ENCODE results near the gene PRPF4. TPM values are rescaled to one million over a fixed set of nuclear protein-coding genes. Genes with fewer than 3 reads are reported as not detected.

PRPF4 gene
- total RNA-seq, 1 donor: 20.5 TPM

DNA sequence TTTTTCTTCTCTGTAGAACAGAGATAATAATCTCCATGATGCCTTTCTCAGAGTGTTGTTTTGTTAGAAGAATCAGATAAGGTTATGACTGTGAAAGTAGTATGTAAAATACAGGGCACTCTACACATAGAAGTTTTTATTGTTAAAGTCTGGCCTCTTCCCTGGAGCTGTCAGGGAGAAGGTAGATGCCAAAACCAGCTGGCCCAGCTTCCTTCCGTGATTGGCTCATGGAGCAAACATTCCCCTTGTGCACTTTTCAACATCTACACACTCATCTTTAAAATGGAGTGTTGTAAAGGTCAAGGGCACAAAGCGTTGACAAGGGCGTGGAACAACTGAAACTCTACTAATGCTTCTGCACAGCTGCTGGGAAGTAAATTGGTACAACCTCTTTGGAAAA lies 35.1 kb downstream of the PRPF4 start:
- DNase-seq (ENCODE audit: low read depth in 2 of 3, low spot score in 2 of 3): no peak

DNA sequence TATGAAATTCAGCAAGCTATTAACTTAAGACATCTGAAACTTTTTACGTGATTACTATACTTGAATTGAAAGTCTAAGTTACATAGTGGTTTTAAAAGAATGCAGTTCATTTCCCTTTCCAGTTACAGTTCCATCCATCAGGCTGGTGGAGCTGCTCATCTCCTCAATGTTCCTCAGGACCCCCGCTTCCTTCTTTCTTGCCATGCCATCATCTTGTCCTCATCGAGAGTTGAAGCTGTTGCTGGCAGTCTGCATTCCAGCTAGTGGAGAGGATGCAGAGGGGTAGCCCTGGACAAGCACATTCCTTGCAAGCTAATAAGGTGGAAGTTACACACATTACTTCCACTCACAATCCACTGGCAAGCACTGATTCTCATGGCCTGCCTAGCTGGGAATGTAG lies 36.5 kb downstream of the PRPF4 start:
- DNase-seq (ENCODE audit: low read depth in 2 of 3, low spot score in 2 of 3): no peak

DNA sequence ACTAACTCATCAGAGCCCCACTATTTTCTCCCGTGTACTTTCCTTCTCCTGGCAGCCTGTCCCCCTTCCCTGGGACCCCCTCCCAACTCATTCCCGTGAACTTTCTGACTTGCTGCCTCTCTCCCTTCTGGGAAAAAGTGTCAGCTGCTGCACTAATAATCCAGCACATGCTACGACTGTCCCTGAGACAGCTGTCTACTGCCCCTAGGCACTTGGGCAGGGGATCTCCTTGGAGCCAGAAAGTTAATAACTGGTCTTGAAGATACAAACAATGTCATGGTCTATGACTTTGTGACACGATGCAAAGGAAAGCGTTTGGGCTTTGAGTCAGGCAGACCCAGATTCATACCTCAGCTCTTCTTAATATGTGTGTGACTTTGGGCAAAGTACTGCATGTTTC lies 37.8 kb downstream of the PRPF4 start:
- DNase-seq (ENCODE audit: low read depth in 2 of 3, low spot score in 2 of 3): no peak

DNA sequence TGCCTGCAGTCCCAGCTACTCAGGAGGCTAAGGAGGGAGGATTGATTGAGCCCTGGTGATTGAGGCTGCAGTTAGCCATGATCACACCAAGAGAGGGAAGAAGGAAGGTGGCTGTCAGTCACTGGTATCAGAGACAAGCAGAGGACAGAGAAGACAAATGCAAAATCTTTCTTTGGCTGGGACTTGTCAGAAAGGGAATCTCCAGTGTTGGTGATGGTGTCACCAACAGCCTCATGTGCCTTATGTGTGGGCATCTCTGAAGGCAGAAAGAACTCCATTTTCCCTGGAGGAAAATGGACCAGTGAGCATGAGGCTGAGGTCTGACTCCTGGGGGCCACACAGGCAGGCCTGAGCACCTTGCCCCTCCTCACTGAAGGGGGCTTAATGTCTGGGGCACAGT lies 39.8 kb downstream of the PRPF4 start:
- no peak for DNase-seq (ENCODE audit: low read depth in 2 of 3, low spot score in 2 of 3)

DNA sequence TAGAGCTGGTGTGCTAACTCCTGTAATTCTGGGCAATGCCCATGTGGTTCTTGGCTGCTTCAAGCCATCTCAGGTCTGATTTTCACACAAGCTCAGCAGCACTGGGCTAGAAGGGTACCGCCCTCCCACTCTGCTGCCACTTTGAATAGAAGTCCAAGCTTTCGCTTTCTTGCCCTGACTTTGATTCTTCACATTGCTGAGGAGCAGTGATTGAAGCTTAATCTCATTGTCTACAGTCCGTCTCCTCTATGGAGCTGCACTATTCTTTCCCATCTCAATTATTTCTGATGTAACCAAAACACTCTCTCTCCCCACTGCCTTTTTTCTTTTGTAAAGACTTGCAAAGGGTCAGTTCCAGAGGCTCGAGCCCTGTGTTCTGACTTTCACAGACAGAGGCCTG lies 40.6 kb downstream of the PRPF4 start:
- DNase-seq (ENCODE audit: low read depth in 2 of 3, low spot score in 2 of 3): no peak

DNA sequence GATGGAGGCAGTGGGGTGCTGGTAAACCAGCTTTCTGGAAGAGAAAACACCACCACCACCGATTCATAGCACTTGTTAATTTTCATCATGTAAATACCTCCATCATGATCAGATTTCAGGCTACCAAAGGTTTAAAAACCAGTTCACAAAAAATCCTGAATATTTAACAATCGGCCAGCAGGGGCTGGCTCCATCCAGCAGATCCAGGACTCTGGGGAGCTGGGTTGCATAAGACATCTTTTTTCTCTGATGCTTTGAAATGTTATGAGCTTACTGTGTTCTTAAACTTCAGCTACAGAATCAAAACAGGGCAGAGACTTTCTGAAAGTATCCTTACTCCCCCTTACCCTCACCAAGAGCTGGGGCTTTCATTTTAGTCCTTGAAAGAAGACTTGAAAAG lies 42.3 kb downstream of the PRPF4 start:
- DNase-seq (ENCODE audit: low read depth in 2 of 3, low spot score in 2 of 3): no peak

DNA sequence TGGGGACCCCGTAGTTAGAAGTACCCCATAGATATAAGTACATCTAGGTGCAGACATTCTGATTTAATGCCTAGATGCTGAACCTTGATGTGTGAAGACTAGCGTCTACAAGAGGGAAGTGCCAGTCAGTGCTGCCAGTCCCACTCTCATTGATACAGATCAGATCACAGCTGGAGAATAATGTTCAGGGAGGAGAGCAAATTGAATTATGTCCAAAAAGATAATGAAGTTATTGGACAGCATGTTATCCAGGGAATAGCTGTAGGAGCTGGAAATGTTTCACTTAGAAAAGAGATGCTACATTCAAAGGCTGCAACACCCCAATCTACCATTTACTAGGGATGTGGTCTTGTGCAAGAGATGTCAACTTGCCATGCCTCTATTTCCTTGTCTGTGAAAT lies 43.6 kb downstream of the PRPF4 start:
- no peak for DNase-seq (ENCODE audit: low read depth in 2 of 3, low spot score in 2 of 3)

DNA sequence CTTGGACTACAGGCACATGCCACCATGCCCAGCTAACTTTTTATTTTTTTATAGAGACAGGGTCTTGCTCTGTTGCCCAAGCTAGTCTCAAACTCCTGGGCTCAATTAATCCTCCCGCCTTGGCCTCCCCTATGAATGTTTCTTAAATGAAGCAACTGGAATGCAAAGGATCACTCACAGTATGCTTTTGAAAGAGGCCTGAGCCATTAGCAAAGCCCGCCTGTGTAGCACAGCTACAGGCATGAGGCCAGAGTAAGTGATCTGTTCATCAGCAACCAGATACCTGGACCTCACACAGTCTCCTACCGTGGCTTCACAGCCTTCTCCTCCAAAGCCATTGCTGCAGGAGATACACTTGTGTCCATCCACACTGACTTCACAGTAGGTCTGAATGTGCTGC lies 44.6 kb downstream of the PRPF4 start:
- no peak for DNase-seq (ENCODE audit: low read depth in 2 of 3, low spot score in 2 of 3)

DNA sequence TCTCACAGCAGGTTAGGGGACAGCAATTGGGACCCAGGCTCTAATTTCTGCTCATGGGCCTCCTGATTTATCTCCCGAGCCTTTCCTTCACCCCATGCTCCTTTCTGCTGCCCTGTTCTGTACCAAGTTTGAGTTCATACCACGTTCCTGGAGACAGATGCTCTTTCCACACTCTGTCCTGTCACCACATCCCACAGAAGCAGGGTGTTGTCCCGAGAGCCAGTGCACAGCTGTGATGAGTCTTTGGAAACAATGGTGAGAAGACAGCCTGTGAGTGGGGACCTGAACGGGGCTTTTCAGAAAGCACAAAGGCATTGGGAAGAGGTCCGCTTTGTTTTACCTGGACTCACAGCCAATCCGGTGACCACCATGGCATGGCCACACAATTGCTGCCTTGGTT lies 47.2 kb downstream of the PRPF4 start:
- no peak for DNase-seq (ENCODE audit: low read depth in 2 of 3, low spot score in 2 of 3)

DNA sequence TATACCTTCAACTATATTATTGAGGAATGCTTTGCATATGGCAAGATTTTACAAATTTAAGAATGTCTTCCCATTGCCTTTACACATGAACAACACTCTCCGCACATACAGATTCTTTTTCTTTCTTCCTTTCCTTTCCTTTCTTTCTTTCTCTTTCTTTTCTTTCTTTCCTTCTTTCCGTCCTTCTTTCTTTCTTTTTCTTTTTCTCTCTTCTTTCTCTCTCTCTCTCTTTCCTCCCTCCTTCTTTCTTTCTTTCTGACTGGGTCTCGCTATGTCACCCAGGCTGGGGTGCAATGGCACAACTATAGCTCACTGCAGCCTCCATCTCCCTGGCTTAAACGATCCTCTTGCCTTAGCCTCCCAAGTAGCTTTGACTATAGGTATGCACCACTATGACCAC lies 50.8 kb downstream of the PRPF4 start:
- DNase-seq (ENCODE audit: low read depth in 2 of 3, low spot score in 2 of 3): no peak

DNA sequence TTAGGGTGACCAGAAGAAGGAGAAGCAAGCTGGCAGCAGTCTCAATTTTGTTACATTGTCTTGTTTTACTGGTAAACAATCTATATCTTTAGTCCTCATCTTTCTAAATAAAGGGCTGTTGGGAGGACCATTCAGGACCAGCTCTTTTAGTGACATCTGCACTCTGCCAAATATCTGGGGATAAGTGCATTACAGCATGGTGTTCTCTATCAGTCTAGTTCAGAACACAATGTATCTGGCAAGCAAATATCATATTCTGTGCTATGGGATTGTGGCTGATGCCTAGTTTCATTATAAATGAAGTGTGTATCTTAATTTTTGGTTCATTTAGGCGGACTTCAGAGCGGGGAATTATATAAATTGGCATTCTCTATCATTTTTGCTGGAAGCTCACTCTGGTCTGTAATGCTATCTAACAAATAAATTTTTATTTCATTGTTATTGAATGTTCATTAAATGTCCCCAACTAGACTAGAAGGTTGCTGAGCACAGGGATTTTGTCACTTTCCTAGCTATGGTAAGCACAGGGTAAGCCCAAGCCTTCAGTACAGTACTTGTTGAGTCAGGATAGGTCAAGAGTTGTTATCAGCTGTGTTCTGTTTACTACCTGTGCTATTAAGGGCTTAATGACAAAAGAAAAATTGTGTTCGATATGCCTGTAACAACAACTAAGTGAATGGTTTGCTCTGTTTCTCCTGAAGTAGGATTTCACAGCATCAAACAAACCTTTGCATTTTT lies 52.8 kb downstream of the PRPF4 start:
- DNase-seq (ENCODE audit: low read depth in 2 of 3, low spot score in 2 of 3): no peak

DNA sequence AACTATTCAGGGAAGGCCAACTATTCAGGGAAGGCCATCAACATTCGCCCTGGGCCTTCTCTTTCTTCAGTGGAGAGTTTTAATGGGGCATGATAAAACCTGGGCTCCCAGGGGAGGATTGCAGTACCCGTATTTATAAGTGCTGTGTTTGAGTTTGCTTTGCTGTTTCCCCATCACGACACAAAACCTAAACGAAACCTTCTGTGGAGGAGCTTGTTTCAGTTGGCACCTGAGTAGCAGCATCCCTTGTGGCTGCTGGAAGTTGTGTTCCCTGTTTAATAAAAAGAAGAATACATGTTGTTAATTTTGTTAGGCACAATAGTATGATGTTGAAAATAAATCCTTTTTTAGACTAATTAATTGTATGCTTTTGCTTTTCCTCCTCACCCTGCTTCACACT lies 56.3 kb downstream of the PRPF4 start:
- no peak for DNase-seq (ENCODE audit: low read depth in 2 of 3, low spot score in 2 of 3)

DNA sequence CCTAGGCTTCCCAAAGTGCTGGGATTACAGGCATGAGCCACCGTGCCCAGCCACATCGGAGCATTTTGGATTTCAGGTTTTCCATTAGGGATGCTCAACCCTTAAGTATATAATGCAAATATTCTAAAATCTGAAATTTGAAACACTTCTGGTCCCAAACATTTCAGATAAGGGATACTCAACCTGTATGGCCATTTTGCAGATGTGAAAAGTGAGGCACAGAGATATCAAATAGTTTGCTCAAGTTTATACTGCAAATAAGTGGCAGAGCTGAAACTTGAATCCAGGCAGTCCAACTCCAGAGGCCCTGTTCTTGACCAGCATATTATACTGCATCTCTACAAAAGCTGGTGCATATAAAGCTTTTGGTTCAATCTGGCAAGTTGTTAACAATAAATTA lies 62.3 kb downstream of the PRPF4 start:
- DNase-seq (ENCODE audit: low read depth in 2 of 3, low spot score in 2 of 3): no peak

DNA sequence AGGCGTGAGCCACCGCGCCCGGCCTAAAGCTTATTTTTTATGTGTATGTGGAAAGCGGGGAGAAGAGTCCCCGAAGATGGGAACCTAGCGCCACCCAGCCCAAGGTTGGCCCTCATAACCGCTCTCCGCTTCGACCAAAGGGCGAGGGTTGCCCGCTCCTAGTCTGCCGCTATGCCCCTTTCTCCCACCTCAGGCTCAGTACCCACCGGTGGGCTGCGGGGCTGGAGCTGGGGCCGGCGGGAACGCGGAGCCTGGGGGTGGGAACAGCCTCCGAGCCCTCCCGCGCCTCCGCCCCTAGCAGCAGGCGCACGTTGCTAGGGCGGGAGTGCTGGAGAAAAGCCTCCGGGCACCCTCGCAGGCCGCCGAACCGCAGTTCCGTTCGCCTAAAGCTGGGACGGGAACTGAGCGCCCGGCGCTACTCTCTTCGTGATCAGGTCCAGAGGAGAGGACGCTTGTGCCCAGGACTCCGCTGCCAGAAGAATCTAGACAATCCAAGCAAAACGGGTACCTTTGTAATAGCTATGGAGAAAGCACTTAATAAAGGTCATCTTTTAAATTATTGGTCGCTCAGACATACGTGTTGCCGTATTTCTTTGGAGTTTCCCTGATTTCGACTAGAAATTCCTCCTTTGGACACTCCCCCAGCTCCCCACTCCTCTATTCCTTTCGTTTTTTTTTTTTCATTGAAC lies 64.7 kb downstream of the PRPF4 start, which contains the start of gene WDR31:
Gene WDR31 (minus strand): TSS at position 265 of the 689 bp plus-strand sequence. CDS start 8,253 bp downstream, outside the sequence.
- peak; percentile 65 to 84 (median 83) for DNase-seq (ENCODE audit: low read depth in 2 of 3, low spot score in 2 of 3)

DNA sequence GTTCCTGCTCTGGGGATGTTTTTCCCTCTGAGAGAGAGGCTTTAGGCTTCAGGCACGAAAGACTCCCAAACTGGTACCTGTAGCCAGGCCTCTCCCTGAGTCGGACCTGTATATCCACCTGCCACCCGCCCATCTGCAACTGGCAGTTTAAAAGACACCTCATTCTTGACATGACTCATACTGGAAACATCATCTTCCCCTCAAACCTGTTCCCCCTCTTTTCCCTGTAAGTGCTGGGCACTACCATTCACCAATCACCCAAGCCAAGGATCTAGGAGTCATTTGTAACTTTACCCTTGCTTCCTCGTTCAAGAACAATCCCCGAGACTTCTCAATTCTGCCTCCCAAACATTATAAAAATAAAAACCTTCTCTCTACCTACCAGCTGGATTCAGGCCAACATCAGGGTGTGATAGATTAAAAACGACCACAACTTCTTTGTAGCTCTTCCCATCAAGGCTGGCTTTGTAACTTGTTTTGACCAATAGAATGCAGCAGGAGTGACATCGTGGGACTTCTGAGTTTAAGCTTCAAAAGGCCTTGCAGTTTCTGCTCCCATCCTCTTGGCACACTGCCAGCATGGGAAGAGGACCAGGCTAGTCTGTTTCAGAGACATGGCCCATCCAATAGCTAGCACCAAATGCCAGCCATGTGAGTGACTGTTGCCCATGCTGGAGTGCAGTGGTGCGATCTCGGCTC lies 66.4 kb downstream of the PRPF4 start:
- DNase-seq (ENCODE audit: low read depth in 2 of 3, low spot score in 2 of 3): peak in 1 of 3 donors; percentile 85

Other genes with a start within 250 kb of the PRPF4 start
- 0.27 TPM for gene ZFP37, start 218.9 kb upstream of the PRPF4 start, total RNA-seq
- gene SLC31A2, start 124.7 kb upstream of the PRPF4 start, total RNA-seq: 15.1 TPM
- 17.8 TPM for gene FKBP15, start 54.4 kb upstream of the PRPF4 start, total RNA-seq
- 5.4 TPM for gene SLC31A1, start 54.1 kb upstream of the PRPF4 start, total RNA-seq
- 8.1 TPM for gene CDC26, start 86 bp upstream of the PRPF4 start, total RNA-seq
- under 0.01 TPM for gene RNF183, start 27.7 kb downstream of the PRPF4 start, total RNA-seq
- gene WDR31, start 64.6 kb downstream of the PRPF4 start, total RNA-seq: 3.2 TPM
- 55.7 TPM for gene BSPRY, start 73.9 kb downstream of the PRPF4 start, total RNA-seq
- 48.5 TPM for gene HDHD3, start 101.3 kb downstream of the PRPF4 start, total RNA-seq
- gene ALAD, start 125.6 kb downstream of the PRPF4 start, total RNA-seq: 42.0 TPM
- gene POLE3, start 135.0 kb downstream of the PRPF4 start, total RNA-seq: 59.0 TPM
- gene C9orf43, start 135.1 kb downstream of the PRPF4 start, total RNA-seq: 2.7 TPM
- gene RGS3, start 188.1 kb downstream of the PRPF4 start, total RNA-seq: 34.7 TPM

Data from hematopoietic multipotent progenitor cell (in vitro differentiated cells).